Mesendoderm (in vitro differentiated cells): Measurements from ENCODE around the gene PHLDA3. TPM values are rescaled to one million over a fixed set of nuclear protein-coding genes. Genes with fewer than 3 reads are reported as not detected.

Experiments
- DNase-seq: peaks from one replicate; pipeline ENCODE4 v3.0.0; 2013
- H2AK5ac ChIP-seq: 2 replicates; pipeline ENCODE4 v1.6.1; 2013; ENCODE audit warnings: low read length, inconsistent platforms
- H2BK120ac ChIP-seq: 2 replicates; pipeline ENCODE4 v1.6.1; 2013; ENCODE audit warnings: low read depth, mild to moderate bottlenecking, low read length, moderate library complexity, mixed read lengths
- H2BK15ac ChIP-seq: replicated peaks from 2 replicates; pipeline ENCODE4 v1.6.1; 2013; ENCODE audit warnings: low read depth, mild to moderate bottlenecking, moderate library complexity
- H2BK5ac ChIP-seq: 2 replicates; pipeline ENCODE4 v1.6.1; 2013; ENCODE audit warnings: low read length, inconsistent platforms
- H3K18ac ChIP-seq: 2 replicates; pipeline ENCODE4 v1.6.1; 2013; ENCODE audit warnings: mild to moderate bottlenecking, low read length, mixed read lengths
- H3K23ac ChIP-seq: one replicate; pipeline ENCODE4 v1.6.1; 2013; ENCODE audit warnings: low read length
- H3K27ac ChIP-seq: 2 replicates; pipeline ENCODE4 v1.5.1; 2013; ENCODE audit warnings: low read depth, mild to moderate bottlenecking, inconsistent platforms, low read length, moderate library complexity
- H3K27me3 ChIP-seq: 2 replicates; pipeline ENCODE4 v1.6.1; 2013; ENCODE audit warnings: low read length, control low read depth, mild to moderate bottlenecking, inconsistent platforms; ENCODE audit not compliant: insufficient read depth, poor library complexity
- H3K36me3 ChIP-seq: 2 replicates; pipeline ENCODE4 v1.6.1; 2013; ENCODE audit warnings: low read length, inconsistent platforms; ENCODE audit not compliant: control insufficient read depth, insufficient read depth
- H3K4ac ChIP-seq: one replicate; pipeline ENCODE4 v1.6.1; 2013; ENCODE audit warnings: low read depth, mild to moderate bottlenecking, low read length, moderate library complexity
- H3K4me1 ChIP-seq: 2 replicates; pipeline ENCODE4 v1.6.1; 2013; ENCODE audit warnings: low read depth, low read length, inconsistent platforms; ENCODE audit not compliant: control insufficient read depth
- H3K4me2 ChIP-seq: 2 replicates; pipeline ENCODE4 v1.6.1; 2013; ENCODE audit warnings: low read length
- H3K4me3 ChIP-seq: 2 replicates; pipeline ENCODE4 v1.5.1; 2013; ENCODE audit warnings: mild to moderate bottlenecking, low read length
- H3K56ac ChIP-seq: one replicate; pipeline ENCODE4 v1.6.1; 2013; ENCODE audit warnings: low read length
- H3K79me1 ChIP-seq: 2 replicates; pipeline ENCODE4 v1.6.1; 2013; ENCODE audit warnings: low read length, inconsistent platforms
- H3K79me2 ChIP-seq: 2 replicates; pipeline ENCODE4 v1.6.1; 2013; ENCODE audit warnings: mild to moderate bottlenecking, low read length; ENCODE audit not compliant: control insufficient read depth, insufficient read depth
- H3K9ac ChIP-seq: 2 replicates; pipeline ENCODE4 v1.6.1; 2013; ENCODE audit warnings: low read length, inconsistent platforms
- H4K5ac ChIP-seq: one replicate; pipeline ENCODE4 v1.6.1; 2013; ENCODE audit warnings: low read length
- H4K8ac ChIP-seq: one replicate; pipeline ENCODE4 v1.6.1; 2013; ENCODE audit warnings: low read depth, mild to moderate bottlenecking, control low read depth, low read length, moderate library complexity
- WGBS: extraction: QIAGEN DNeasy Blood & Tissue Kit; methylation state at CpG from one replicate; pipeline ENCODE4 v1.1.7; 2013; ENCODE audit warnings: low lambda C conversion rate, missing lambda C conversion rate; ENCODE audit not compliant: insufficient coverage; ENCODE audit errors: extremely low coverage; 5-methylcytosine and 5-hydroxymethylcytosine counted together
- polyA plus RNA-seq, 2 experiments: library from polyadenylated mRNA; stranded (reverse); fragments of 200-250 nt; gene quantifications; one replicate each; pipeline ENCODE4 v1.2.3, GENCODE V29; 2013

Gene PHLDA3
- polyA plus RNA-seq (2013, experiment 1 of 2), result 6.4 TPM
- polyA plus RNA-seq (2013, experiment 2 of 2), result 6.0 TPM

DNA sequence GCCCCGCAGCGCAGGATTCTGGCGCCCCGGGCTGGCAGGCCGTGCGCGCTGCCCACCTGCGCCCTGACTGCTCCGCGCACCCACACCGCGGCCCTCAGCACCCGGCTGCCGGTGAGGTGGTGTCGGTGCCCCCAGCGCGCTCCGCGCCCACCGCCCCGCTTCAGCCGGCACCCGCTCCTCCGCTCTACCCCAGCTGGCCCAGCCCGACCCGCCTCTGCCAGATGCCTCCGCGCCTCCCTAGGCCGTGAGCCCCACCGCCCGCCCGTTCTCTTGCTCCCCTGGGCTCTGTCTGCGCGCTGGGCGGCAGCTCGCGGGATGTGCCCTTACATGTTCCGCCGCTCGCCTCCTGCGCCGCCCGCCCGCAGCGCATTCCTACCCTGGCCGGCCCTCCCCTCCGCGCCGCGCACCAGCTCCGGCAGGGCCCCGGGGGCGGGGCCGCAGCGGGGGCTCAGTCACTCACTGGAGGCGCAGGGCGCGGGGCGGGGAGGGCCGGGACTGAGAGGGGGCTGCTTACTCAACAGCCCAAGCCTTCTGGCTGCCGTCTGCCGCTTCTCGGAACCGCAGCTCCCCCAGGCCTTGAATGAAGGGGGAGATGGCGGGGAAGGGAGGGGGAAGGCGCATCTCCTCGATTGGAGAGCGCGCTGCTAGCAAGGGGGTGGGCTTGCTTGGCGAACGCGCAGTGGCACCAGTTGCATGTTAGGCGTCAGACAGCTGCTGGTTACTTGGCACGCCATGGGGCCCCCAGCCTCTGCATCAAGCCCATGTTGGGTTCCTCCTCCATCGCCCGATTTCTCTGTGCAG is at the start of gene PHLDA3:
TSS of gene PHLDA3 (minus strand) at position 345 of the 801 bp plus-strand sequence. CDS start 402 bp downstream, outside the sequence.
- WGBS, result no CpG with 5 or more reads among the region's 76 CpGs
- no peak within 1 kb of the TSS for H2BK15ac ChIP-seq
- peak within 1 kb of the TSS; percentile 91 for H3K56ac ChIP-seq
- no peak within 1 kb of the TSS for H2BK5ac ChIP-seq
- peak within 1 kb of the TSS; percentile 43 for H3K18ac ChIP-seq
- H4K5ac ChIP-seq, result no peak within 1 kb of the TSS
- no peak within 1 kb of the TSS for H3K27ac ChIP-seq
- H3K9ac ChIP-seq, result peak within 1 kb of the TSS; percentile 58
- DNase-seq, result peak; percentile 79
- peak within 1 kb of the TSS; percentile 81 for H3K4me2 ChIP-seq
- H3K4me1 ChIP-seq, result peaks cover 3% of the 10 kb centered on the region
- no peaks in the 10 kb centered on the region for H3K79me2 ChIP-seq
- peak within 1 kb of the TSS; percentile 15 for H3K4me3 ChIP-seq
- no peaks in the 10 kb centered on the region for H3K36me3 ChIP-seq
- H3K27me3 ChIP-seq, result peaks cover 8% of the 10 kb centered on the region
- H2AK5ac ChIP-seq, result no peak within 1 kb of the TSS
- peak within 1 kb of the TSS; percentile 32 for H3K23ac ChIP-seq
- no peak within 1 kb of the TSS for H4K8ac ChIP-seq
- no peak within 1 kb of the TSS for H2BK120ac ChIP-seq
- peak within 1 kb of the TSS; percentile 20 for H3K4ac ChIP-seq
- H3K79me1 ChIP-seq, result no peaks in the 10 kb centered on the region

DNA sequence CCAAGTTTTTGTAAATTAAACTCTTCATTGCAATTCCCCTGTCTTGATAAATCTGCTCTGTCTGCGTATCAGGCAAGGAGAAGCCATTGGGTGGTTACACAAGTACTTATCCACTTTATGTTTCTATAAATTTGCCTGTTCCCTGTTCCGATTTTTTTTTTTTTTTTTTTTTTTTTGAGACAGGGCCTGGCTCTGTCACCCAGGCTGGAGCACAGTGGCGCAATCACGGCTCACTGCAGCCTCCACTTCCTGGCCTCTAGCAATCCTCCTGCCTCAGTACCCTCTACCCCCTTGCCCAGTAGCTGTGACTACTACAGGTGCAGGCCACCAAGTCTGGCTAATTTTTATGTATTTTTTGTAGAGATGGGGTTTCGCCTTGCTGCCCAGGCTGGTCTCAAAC is 49.1 kb upstream of the PHLDA3 start:
- H2BK15ac ChIP-seq, result no peak overlapping the region
- no CpG with 5 or more reads among the region's 5 CpGs for WGBS
- no peak overlapping the region for H4K5ac ChIP-seq
- no peak overlapping the region for H3K4ac ChIP-seq
- no peak overlapping the region for H3K9ac ChIP-seq
- no peaks in the 10 kb centered on the region for H3K79me1 ChIP-seq
- H3K79me2 ChIP-seq, result no peaks in the 10 kb centered on the region
- H3K4me2 ChIP-seq, result no peak overlapping the region
- no peak overlapping the region for H2BK120ac ChIP-seq
- H2BK5ac ChIP-seq, result no peak overlapping the region
- no peak overlapping the region for H4K8ac ChIP-seq
- H2AK5ac ChIP-seq, result no peak overlapping the region
- no peak overlapping the region for H3K23ac ChIP-seq
- H3K4me1 ChIP-seq, result peaks cover 6% of the 10 kb centered on the region
- no peaks in the 10 kb centered on the region for H3K36me3 ChIP-seq
- no peak overlapping the region for H3K56ac ChIP-seq
- no peak overlapping the region for H3K18ac ChIP-seq
- DNase-seq, result no peak
- H3K27me3 ChIP-seq, result no peaks in the 10 kb centered on the region
- H3K4me3 ChIP-seq, result no peak overlapping the region
- H3K27ac ChIP-seq, result no peak overlapping the region

DNA sequence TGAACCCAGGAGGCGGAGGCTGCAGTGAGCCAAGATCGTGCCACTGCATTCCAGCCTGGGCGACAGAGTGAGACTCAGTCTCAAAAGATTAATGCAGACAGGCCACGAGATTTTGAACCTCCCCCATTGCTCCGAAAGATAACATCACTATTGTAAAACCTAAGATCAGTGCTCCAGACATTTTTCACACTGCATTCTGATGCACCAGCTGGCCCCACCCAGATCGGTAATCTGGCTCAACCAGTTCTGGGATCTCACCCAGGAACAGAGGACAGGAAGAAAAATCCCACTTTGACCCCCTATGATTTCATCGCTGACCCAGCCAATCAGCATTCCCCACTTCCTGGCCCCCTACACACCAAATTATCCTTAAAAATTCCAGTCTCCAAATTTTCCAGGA is 48.6 kb upstream of the PHLDA3 start:
- WGBS, result no CpG with 5 or more reads among the region's 7 CpGs
- no peaks in the 10 kb centered on the region for H3K79me1 ChIP-seq
- H3K4me3 ChIP-seq, result no peak overlapping the region
- DNase-seq, result peak; percentile 70
- H2BK5ac ChIP-seq, result no peak overlapping the region
- H3K56ac ChIP-seq, result no peak overlapping the region
- no peak overlapping the region for H3K23ac ChIP-seq
- H3K27ac ChIP-seq, result no peak overlapping the region
- H2AK5ac ChIP-seq, result no peak overlapping the region
- no peak overlapping the region for H3K4ac ChIP-seq
- H2BK15ac ChIP-seq, result no peak overlapping the region
- H3K4me1 ChIP-seq, result peaks cover 6% of the 10 kb centered on the region
- H3K9ac ChIP-seq, result no peak overlapping the region
- no peak overlapping the region for H2BK120ac ChIP-seq
- no peak overlapping the region for H4K5ac ChIP-seq
- H3K36me3 ChIP-seq, result no peaks in the 10 kb centered on the region
- H4K8ac ChIP-seq, result no peak overlapping the region
- H3K27me3 ChIP-seq, result no peaks in the 10 kb centered on the region
- no peak overlapping the region for H3K18ac ChIP-seq
- H3K4me2 ChIP-seq, result no peak overlapping the region
- H3K79me2 ChIP-seq, result no peaks in the 10 kb centered on the region

DNA sequence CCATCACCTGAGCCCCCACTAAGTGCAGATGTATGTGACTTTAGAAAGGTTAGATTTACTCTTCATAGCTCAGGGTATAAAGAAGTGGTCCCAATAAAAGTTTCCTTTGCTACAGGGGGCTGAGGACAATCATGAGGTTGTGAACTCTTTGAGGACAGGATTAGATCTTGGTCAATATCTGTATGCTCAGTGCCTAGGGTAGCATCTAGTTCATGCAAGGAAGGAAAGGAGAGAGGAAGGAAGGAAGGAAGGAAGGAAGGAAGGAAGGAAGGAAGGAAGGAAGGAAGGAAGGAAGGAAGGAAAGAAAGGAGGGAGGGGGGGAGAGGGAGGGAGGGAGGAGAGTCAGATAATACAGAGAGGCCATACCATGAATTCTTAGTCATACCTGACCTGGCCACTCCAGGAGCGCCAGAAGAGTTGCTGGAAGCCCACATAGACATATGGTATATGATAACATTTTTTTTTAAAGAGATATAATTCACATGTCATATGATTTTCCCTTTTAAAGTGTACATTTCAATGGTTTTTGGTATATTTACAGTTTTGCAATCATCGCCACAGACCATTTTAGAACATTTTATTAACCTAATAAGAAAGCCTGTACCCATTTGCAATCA is 47.6 kb upstream of the PHLDA3 start:
- Histone ChIP-seq H3K23ac (no peak overlapping the region), H3K36me3 (no peaks in the 10 kb centered on the region), H3K4me3 (no peak overlapping the region), H3K18ac (no peak overlapping the region), H3K79me2 (no peaks in the 10 kb centered on the region), H3K79me1 (no peaks in the 10 kb centered on the region), H3K56ac (no peak overlapping the region), H4K8ac (no peak overlapping the region), H3K4me1 (peaks cover 8% of the 10 kb centered on the region), H3K27ac (no peak overlapping the region), H2BK5ac (no peak overlapping the region), H3K4me2 (no peak overlapping the region), H2BK120ac (no peak overlapping the region), H2BK15ac (no peak overlapping the region), H3K9ac (no peak overlapping the region), H3K4ac (no peak overlapping the region), H4K5ac (no peak overlapping the region), H3K27me3 (no peaks in the 10 kb centered on the region), H2AK5ac (no peak overlapping the region)
- WGBS, result no CpG with 5 or more reads among the region's 2 CpGs
- DNase-seq, result no peak

GRCh38 chr1:201515895-201516294 is 46.9 kb upstream of the PHLDA3 start:
- no peak for DNase-seq
- WGBS, result no CpG with 5 or more reads among the region's 1 CpG

More at GRCh38 chr1:201515895-201516294, 46.9 kb upstream of the PHLDA3 start:
- no peak overlapping the region for H2BK15ac ChIP-seq
- H3K56ac ChIP-seq, result no peak overlapping the region
- H3K4me3 ChIP-seq, result no peak overlapping the region
- H4K5ac ChIP-seq, result no peak overlapping the region
- no peak overlapping the region for H3K4ac ChIP-seq
- no peak overlapping the region for H3K23ac ChIP-seq
- no peak overlapping the region for H3K4me2 ChIP-seq
- H2BK5ac ChIP-seq, result no peak overlapping the region
- no peak overlapping the region for H3K27ac ChIP-seq
- H2AK5ac ChIP-seq, result no peak overlapping the region
- H3K79me2 ChIP-seq, result no peaks in the 10 kb centered on the region
- no peaks in the 10 kb centered on the region for H3K79me1 ChIP-seq
- H3K36me3 ChIP-seq, result no peaks in the 10 kb centered on the region
- H3K18ac ChIP-seq, result no peak overlapping the region
- H3K9ac ChIP-seq, result no peak overlapping the region
- H3K4me1 ChIP-seq, result peaks cover 8% of the 10 kb centered on the region
- no peaks in the 10 kb centered on the region for H3K27me3 ChIP-seq
- H4K8ac ChIP-seq, result no peak overlapping the region
- H2BK120ac ChIP-seq, result peak overlapping the region; percentile 74
